Liver (tissue), 3 donors: ENCODE measurements around the gene ASXL1.
A peak's percentile ranks its signal among the peaks of the same experiment; 100 is the strongest.

Experiments used
- EGR1 ChIP-seq, 2 donors: IDR thresholded peaks; 2 replicates each; pipeline ENCODE4 v1.6.1; 2016 to 2018; ENCODE audit warnings: antibody characterized with exemption in 2 of 2, low read depth in 2 of 2
- FOXA1 ChIP-seq: IDR thresholded peaks from 2 replicates; pipeline ENCODE4 v1.6.1; 2016; ENCODE audit warnings: antibody characterized with exemption
- GABPA ChIP-seq, 2 donors: IDR thresholded peaks in 1 of 2; conservative IDR thresholded peaks in 1 of 2; 2 replicates each; pipeline ENCODE4 v1.6.1; 2016; ENCODE audit warnings: antibody characterized with exemption in 2 of 2, mild to moderate bottlenecking in 1 of 2, moderate library complexity in 1 of 2
- HNF4A ChIP-seq, 2 donors: conservative IDR thresholded peaks; 2 replicates each; pipeline ENCODE4 v1.6.1; 2016; ENCODE audit warnings: antibody characterized with exemption in 2 of 2, mild to moderate bottlenecking in 2 of 2
- JUND ChIP-seq, 2 donors: IDR thresholded peaks; 2 replicates each; pipeline ENCODE4 v1.6.1; 2016; ENCODE audit warnings: antibody characterized with exemption in 2 of 2
- RAD21 ChIP-seq, 2 donors: IDR thresholded peaks; 2 replicates each; pipeline ENCODE4 v1.6.1; 2016; ENCODE audit warnings: antibody characterized with exemption in 2 of 2, mild to moderate bottlenecking in 2 of 2
- SP1 ChIP-seq: IDR thresholded peaks from 2 replicates; pipeline ENCODE4 v1.6.1; 2018; ENCODE audit warnings: antibody characterized with exemption, mild to moderate bottlenecking
- TAF1 ChIP-seq: conservative IDR thresholded peaks from 2 replicates; pipeline ENCODE4 v1.6.1; 2016; ENCODE audit warnings: antibody characterized with exemption, mild to moderate bottlenecking
- TF ChIP-seq, protein P1 (sequence below): IDR thresholded peaks from 2 replicates; pipeline ENCODE4 v1.6.1; 2016; ENCODE audit warnings: antibody characterized with exemption
- TF ChIP-seq, protein P2 (sequence below): fragments of 150-350 bp; IDR thresholded peaks from 2 replicates; pipeline ENCODE4 v1.5.1; 2017; ENCODE audit warnings: improper control_type of control experiment, low read depth, low read length; ENCODE audit not compliant: missing input control
- TF ChIP-seq, protein P3 (sequence below): IDR thresholded peaks from 2 replicates; pipeline ENCODE4 v1.6.1; 2016; ENCODE audit warnings: antibody characterized with exemption
- TF ChIP-seq, protein P4 (sequence below): IDR thresholded peaks from 2 replicates; pipeline ENCODE4 v1.6.1; 2016; ENCODE audit warnings: antibody characterized with exemption, mild to moderate bottlenecking
- donor health status: healthy.
- donor health status: healthy.

DNA sequence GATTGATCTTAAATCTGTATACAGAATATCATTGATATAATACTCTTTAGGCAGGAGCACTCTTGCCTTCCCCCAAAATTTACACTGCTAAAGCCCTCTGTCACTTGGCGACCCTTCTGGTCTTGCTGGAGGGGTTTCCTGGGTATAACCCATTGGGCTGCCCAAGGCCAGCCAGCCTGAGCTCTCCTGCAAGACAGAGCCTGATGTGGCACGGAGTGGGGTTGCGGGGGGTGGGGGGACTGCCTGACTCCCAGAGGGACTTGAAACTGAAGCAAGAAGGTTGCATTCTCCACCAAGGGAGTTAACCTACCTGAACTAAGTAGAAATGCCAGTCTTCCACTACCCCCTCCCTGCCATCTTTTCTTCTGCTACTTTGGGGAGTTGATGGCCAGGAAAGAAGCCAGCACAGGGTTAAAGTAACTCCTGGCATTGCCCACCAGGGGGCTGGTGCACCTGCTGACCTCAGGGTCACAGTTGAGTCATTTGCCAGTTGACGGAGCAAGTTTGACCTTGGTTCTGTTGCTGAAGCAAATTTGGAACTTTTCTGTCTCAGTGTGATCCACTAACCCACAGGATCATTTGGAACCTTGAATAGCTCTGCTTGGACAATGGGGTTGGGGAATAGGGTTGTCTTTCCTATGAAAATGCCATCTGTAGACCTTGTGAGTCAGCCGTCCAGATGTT is 79.4 kb downstream of the ASXL1 start:
- TF ChIP-seq, protein P1, sequence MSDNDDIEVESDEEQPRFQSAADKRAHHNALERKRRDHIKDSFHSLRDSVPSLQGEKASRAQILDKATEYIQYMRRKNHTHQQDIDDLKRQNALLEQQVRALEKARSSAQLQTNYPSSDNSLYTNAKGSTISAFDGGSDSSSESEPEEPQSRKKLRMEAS = no peak
- TF ChIP-seq JUND (IDR thresholded peaks at IDR 0.05) (no peak), TAF1 (no peak), EGR1 (IDR thresholded peaks at IDR 0.05; ENCODE audit: low read depth in 2 of 2) (no peak), SP1 (no peak), FOXA1 (no peak), GABPA (IDR thresholded peaks at IDR 0.05 in 1 of 2, conservative IDR thresholded peaks at IDR 0.05 in 1 of 2) (no peak), HNF4A (conservative IDR thresholded peaks at IDR 0.05) (peak; percentile 25 to 79), RAD21 (IDR thresholded peaks at IDR 0.05) (peak in 1 of 2 donors; percentile 54)
- TF ChIP-seq, protein P2, sequence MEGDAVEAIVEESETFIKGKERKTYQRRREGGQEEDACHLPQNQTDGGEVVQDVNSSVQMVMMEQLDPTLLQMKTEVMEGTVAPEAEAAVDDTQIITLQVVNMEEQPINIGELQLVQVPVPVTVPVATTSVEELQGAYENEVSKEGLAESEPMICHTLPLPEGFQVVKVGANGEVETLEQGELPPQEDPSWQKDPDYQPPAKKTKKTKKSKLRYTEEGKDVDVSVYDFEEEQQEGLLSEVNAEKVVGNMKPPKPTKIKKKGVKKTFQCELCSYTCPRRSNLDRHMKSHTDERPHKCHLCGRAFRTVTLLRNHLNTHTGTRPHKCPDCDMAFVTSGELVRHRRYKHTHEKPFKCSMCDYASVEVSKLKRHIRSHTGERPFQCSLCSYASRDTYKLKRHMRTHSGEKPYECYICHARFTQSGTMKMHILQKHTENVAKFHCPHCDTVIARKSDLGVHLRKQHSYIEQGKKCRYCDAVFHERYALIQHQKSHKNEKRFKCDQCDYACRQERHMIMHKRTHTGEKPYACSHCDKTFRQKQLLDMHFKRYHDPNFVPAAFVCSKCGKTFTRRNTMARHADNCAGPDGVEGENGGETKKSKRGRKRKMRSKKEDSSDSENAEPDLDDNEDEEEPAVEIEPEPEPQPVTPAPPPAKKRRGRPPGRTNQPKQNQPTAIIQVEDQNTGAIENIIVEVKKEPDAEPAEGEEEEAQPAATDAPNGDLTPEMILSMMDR = peak; percentile 24
- TF ChIP-seq, protein P3, sequence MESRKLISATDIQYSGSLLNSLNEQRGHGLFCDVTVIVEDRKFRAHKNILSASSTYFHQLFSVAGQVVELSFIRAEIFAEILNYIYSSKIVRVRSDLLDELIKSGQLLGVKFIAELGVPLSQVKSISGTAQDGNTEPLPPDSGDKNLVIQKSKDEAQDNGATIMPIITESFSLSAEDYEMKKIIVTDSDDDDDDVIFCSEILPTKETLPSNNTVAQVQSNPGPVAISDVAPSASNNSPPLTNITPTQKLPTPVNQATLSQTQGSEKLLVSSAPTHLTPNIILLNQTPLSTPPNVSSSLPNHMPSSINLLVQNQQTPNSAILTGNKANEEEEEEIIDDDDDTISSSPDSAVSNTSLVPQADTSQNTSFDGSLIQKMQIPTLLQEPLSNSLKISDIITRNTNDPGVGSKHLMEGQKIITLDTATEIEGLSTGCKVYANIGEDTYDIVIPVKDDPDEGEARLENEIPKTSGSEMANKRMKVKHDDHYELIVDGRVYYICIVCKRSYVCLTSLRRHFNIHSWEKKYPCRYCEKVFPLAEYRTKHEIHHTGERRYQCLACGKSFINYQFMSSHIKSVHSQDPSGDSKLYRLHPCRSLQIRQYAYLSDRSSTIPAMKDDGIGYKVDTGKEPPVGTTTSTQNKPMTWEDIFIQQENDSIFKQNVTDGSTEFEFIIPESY = no peak
- TF ChIP-seq, protein P4, sequence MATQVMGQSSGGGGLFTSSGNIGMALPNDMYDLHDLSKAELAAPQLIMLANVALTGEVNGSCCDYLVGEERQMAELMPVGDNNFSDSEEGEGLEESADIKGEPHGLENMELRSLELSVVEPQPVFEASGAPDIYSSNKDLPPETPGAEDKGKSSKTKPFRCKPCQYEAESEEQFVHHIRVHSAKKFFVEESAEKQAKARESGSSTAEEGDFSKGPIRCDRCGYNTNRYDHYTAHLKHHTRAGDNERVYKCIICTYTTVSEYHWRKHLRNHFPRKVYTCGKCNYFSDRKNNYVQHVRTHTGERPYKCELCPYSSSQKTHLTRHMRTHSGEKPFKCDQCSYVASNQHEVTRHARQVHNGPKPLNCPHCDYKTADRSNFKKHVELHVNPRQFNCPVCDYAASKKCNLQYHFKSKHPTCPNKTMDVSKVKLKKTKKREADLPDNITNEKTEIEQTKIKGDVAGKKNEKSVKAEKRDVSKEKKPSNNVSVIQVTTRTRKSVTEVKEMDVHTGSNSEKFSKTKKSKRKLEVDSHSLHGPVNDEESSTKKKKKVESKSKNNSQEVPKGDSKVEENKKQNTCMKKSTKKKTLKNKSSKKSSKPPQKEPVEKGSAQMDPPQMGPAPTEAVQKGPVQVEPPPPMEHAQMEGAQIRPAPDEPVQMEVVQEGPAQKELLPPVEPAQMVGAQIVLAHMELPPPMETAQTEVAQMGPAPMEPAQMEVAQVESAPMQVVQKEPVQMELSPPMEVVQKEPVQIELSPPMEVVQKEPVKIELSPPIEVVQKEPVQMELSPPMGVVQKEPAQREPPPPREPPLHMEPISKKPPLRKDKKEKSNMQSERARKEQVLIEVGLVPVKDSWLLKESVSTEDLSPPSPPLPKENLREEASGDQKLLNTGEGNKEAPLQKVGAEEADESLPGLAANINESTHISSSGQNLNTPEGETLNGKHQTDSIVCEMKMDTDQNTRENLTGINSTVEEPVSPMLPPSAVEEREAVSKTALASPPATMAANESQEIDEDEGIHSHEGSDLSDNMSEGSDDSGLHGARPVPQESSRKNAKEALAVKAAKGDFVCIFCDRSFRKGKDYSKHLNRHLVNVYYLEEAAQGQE = no peak
